ENCODE data around the gene STOML2.

STOML2 gene

DNA sequence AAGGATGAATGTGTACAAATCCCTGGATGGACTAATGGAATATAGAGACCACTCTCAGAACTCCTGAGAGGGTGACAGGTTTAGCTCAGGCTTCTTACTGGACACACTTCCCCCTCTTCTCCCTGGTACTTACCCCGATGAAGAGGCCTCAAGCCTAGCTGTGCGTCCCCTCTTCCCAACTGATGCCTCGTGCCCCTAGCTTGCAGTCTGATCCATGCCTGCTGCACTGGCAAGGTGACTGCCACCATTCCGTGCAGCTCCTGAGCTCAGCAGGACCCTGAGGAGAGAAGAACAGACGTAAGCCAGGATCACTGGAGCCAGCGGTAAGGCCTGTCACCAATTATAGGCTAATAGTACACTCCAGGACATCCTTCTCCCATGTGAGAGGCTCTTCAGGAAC lies 5.5 kb upstream of the STOML2 start:
- FAIRE-seq (no peak), DNase-seq (ENCODE audit: insufficient read length, low spot score) (no peak)

DNA sequence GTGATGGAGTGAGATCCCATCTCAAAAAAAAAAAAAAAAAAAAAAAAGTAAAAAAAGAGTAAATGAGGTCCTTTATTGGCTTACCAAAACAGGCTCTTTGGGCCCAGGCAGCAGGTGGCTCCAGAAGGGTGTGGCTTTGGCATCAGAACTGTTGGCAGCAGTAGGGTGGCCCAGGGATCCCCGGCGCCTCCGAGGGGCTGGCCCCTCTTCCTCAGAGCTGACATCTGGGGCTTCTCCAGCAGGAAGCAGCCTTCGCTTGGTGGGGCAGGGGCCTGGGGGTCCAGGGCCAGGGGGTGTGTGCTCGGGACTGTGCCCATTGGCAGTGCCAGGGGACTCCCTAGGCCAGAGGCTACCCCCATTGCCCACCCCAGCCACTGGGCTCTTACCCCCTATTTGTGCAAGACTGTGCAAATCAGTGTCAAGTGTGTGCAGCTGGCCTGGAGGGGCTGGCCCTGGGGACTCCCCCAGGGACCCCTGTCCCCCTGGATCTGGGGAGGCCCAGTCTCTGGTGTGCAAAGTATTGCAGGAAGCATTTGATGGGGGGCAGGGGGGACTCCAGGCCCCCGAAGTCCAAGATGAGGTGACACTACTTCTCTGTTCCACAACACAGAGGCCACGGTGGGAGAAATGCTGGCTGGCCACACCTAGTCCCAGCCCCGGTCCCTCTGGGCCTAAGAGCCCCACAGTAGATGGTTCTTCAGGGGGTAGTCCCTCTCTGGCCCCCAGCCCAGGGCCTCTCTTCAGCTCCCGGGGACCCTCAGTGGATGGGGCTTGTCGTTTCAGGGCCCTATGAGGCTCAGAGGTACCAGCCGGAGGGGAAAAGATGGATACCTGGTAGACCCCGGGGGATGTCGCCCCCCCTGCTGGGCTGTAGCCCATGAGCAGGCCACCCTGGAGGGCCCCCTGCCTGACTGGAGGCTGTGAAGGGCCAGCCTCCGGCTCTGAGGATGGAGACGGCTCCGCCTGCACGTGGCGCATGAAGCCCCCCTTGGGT lies 4.7 kb upstream of the STOML2 start:
- no peak for DNase-seq (ENCODE audit: insufficient read length, low spot score)

DNA sequence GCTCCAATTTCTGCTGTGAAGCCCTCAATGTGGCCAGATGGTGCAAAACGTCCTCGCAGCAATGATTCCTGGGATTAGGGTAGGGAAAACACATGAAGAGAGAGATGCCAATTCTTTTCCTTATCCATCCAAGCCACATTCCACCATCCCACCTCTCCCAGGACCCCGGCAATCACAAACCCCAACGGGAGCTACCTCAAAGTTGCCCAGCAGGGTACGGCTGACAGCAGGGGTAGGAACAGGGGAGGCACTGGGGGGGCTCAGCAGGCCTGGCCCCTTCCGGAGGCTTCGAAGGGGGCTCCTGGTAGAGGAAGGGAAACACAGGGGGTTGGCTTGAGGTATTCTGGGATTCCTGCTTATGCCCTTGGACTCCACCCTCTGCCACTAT lies 3.4 kb upstream of the STOML2 start:
- DNase-seq (ENCODE audit: insufficient read length, low spot score) (no peak), FAIRE-seq (no peak)

More for the DNA sequence above, 4.7 kb upstream of the STOML2 start:
- FAIRE-seq, result no peak

DNA sequence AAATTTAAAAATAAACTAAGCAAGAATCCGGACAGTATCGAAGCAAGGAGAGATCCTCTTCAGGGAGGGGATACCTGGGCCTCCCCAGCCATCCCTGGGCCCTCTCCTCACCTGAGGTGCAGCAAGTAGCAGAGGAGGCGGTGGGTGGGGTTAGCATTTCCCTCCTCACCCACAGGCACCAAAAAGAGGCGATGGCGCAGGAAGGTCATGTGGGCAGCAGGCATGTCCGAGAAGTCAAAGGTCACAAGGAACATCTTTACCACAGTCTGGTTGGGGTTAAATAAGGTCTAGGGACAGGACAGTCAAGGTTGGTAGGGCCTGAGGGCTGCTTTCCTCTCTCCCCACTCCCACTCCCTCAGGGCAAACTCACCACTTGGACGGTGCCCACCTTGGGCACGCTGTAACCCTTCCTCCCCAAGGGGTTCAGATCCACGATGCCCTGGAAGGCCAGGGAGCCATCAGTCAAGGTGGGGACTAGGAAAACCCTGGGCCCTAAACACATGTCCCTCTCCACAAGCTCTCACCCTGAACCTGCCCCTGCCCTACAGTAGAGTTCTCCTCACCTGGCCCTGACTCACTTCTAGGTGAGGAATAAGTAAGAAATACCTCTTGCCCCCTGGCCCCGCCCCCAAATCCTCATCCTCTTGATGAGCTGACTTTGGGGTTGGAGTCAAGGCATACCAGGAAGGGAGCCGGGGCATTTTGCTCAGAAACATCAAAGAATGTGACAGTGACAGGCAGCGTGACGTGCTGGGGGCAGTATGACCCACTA lies 2.8 kb upstream of the STOML2 start:
- DNase-seq (ENCODE audit: insufficient read length, low spot score) (no peak), FAIRE-seq (no peak)

DNA sequence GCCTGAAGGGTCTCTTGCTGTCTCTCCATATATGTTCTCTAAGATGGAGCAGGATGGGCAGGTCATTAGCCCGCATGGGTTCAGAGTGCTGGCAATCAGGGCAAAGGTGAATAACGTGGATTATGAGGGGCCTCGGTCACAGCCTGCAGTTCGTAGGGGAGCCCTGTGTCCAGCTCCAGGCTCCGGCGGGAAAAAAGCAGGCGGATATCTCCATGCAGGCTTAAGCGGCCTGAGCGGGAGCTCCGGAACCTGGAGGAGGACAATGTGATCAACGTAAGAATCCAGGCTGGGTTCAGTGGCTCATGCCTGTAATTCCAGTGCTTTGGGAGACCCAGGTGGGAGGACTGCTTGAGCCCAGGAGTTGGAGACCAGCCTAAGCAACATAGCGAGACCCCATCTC lies 2.2 kb upstream of the STOML2 start:
- FAIRE-seq, result no peak
- no peak for DNase-seq (ENCODE audit: insufficient read length, low spot score)

DNA sequence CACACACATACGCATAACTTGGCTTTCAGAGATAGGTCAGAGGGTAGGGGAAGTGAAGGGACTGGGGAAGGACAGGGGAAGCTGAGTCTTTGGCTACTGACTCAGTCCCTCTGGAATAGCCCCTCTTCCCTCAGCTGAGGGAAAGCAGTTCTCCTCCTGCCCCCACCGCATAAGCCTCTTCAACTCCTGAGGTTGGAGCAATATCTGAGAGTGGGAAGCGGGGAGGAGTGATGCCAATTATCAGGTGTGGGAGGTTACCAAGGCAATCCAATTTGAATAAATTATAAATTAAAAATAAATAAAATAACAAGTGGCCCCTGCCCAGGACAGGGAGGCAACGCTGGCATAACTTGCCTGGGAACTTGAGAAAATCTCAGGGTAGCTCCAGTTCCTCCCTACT lies 1.7 kb upstream of the STOML2 start:
- no peak for FAIRE-seq
- DNase-seq (ENCODE audit: insufficient read length, low spot score), result no peak

DNA sequence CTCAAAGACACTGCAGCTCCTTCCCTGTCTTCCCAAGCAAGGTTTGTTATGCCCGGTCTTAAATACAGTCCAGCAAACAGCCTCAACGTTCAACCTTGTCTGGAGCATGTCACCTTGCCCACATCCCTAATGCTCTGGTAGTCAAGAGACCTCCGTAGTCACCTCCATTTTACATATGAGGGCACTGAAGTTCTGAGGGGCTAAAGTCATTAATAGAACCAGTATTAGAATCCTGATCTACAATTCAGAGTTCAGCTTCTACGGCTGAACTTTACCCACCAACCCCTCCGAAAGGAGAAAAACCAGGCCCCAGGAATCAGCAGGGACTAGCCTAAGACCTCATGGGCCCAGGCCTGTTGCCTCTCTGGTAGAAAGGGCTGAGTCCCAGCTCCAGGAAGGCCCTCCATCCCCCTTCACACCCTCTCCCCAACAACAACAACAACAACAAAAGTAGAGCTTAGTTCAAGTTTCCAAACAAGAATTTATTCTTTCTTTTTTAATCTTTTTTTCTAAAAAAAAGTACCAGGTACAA lies 795 bp upstream of the STOML2 start:
- no peak for FAIRE-seq
- no peak for DNase-seq (ENCODE audit: insufficient read length, low spot score)

DNA sequence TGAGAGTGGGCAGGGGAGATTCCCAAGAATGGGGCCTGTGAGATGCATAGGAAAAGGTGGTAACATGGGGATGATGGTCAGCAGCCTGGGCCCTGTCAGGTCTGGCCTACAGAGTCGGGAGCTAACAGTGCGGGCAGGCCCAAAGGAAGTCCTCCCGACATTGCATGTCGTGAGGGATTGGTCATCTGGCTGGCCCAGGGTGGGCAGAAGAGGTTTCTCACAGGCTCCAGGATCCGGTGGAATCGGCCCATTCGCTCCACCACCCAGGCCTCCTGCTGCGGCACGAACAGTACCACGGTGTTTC lies 514 bp downstream of the STOML2 start:
- no peak for FAIRE-seq
- DNase-seq (ENCODE audit: insufficient read length, low spot score), result no peak

DNA sequence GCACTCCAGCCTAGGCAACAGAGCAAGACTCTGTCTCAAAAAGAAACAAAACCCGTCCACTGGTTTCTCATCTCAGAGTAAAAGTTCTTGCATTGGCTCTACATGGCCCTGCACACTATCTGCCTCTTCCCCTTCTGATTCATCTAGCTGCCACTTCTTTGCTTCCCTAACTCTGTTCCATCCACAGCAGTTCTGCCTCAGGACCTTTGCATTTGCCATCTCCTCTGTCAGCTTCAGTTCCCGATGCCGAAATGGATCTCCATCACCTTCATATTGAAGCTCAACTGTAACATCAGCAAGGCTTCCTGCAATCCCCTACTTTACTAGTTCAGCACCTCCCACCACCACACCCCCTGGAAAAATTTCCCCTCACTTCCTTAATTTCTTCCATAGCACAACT lies 5.4 kb downstream of the STOML2 start:
- DNase-seq (ENCODE audit: insufficient read length, low spot score), result no peak
- no peak for FAIRE-seq

DNA sequence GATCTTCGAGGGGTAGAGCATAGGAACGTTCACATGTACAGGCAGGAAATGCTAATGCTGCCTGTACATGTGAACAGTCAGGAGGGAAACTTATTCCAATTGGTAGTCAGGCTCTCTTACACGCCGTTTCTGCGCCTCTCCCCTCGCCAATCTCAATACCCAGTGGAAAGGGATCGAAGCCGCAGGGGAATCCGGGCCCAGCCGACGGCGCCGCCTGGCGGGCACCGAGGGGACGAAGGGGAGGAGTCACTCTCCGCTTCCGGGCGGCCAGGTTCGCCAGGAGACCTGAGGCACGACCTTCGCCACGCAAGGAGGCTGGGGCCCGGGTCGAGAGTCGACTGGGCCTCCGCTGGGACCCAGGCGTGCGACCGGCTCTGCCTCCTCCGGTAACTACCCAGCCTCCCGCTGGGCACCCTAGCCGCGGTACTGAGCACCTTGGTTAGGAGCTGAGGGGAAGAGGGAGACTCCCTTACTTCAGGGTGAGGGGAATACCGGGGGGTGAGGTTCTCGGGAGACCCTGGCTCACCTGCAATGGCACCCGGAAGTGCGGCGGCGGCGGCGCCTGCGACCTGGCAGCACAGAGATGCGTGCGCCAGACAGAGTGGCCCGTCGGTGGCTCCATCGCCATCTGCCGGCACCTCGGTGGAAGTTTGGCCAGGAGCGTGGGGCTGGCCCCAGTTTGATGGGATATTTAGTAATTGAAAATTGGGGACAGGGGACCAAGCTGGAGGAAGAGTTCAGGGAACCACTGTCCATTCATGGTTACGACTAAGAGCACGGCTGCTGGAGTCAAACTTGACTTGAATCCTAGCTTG lies 6.7 kb downstream of the STOML2 start, which contains the start of gene PIGO:
TSS of gene PIGO (minus strand) at position 557 of the 815 bp plus-strand sequence. CDS start 1,026 bp downstream, outside the sequence.
- FAIRE-seq, result peak; percentile 91

DNA sequence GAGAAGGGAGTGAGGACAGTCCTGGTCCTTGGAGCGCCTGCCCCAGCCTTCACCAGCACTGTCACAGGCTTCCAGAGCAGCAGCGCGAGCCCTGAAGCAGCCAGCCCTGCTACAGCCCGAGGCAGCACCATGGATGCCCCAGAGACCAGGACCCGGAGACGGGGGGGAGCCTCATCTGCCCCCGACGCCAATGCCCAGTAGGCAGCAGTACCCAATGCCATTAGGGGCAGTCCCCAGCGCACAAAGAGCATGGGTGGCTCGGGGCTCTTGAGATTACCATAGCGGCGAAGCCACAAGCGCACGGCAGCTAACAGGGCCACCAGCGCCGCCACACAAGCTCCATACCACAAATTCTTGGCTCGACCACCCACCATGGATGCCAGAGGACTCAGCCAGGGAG lies 11.4 kb downstream of the STOML2 start:
- FAIRE-seq (no peak), DNase-seq (ENCODE audit: insufficient read length, low spot score) (no peak)

More for the DNA sequence above, 6.7 kb downstream of the STOML2 start, which contains the start of gene PIGO:
- peak; percentile 74 for DNase-seq (ENCODE audit: insufficient read length, low spot score)

DNA sequence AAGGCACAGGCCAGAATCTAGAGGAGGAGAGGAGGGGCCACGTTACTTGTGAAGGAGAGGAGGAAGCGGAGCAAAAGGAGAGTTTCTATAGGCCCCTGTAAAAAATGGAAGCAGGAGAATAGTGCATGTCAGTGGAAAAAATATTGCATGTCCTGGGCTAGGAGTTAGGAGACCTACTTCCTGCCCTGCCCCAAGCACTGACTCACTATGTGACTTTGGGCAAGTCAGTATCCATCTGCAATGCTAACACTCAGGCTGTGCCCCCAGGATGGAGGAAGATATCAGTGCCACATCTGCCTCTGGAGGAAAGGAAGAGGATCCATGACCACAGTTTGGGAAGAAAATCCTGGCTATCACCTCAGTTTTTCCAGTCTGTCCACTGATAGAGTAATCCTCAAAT lies 13.5 kb downstream of the STOML2 start:
- no peak for FAIRE-seq
- no peak for DNase-seq (ENCODE audit: insufficient read length, low spot score)

DNA sequence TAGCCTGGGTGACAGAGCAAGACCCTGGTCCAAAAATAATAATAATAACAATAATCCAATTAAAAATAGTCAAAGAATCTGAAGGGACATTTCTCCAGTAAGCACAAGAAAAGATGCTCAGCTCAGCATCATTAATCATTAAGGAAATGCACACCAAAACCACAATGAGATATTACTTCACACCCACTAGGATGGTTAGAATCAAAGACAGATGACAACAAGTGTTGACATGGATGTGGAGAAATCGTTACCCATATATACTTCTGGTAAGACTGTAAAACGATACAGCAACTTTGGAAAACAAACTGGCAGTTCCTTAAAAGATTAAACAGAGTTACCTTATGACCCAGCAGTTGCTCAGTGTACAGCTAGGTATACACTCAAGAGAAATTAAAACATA lies 17.9 kb downstream of the STOML2 start:
- no peak for DNase-seq (ENCODE audit: insufficient read length, low spot score)
- FAIRE-seq, result no peak

DNA sequence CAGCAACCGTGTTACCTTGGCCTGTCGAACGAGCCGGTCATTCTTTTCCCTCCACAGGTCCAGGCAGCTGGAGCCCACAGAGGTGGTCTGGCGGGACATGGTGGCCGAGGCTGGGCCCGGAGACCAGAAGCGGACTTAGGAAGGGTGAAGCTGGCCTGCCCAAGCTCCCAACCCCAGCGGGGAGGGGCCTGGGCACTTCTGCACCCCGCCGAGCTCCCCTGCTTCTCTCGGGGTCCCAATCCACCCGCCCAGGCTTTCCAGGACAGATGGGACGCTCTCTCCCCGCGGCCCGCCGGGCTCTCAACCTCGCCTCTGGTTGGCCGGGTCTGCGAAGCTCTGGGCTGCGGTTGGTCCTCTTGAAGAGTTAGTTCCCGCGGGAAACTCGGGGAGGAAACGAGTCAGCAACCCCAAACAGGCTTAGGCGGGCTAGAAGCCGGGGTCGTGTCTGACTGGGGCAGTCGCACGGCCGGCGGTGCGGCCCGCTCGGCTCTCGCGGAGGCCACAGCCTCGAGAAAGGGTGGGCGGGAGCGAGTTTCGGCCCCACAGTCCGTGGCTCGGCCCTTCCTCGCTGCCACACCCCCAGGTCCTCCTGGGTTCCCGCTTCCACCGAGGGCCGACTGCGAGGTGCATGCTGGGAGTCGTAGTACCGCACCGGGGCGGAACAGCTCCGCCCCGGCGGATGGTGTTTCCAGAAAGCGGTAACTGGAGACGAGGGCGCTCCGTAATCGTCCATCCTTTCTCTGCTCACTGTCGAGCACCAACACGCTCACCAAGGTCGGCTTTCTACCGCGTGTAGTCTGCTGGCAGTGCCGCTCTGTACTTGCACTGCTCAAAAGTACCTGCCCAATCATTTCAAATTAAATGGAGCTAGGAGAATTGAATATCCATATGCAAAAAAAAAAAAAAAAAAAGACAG lies 23.2 kb downstream of the STOML2 start, which contains the start of gene FANCG:
TSS of gene FANCG (minus strand) at position 517 of the 916 bp plus-strand sequence. CDS start at position 99, 418 bp downstream.
- peak; percentile 94 for FAIRE-seq
- DNase-seq (ENCODE audit: insufficient read length, low spot score), result peak; percentile 78

DNA sequence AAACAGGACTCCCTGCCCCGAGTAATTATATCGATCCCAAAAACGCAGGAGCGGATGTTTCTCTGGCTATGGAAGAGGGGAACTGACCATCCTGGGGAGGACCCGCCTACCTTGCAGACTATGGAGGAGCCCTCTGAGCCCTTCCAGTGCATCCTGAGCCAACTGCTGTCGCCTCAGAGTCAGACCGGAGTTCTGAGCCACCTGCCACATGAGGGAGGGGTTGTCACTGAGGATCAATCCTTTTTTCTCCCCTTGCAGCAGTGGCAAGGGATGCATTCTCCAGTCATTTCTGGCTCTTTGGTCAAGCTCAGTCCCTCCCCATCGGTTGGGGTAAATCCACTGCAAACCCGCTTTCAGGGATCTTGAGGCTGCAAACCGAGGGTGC lies 23.9 kb downstream of the STOML2 start:
- FAIRE-seq, result peak; percentile 4
- no peak for DNase-seq (ENCODE audit: insufficient read length, low spot score)

DNA sequence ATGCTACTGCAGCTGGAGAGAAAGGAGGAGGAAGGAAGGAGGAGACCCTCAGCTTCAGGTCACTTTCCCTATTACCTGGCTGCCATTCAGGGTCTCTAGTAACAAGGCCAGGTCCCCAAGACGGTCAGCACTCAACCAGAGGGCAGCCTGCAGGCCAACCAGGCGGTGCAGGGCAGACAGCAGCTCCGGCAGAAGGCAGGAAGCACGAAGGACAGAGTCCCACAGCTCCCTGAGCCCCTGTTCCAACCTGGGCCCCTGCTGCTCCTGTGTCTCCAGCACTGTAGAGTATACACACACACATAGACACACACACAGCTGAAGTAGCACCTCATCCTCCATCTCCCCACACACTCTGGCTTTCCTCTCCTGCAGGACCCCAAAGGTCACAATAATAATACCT lies 24.9 kb downstream of the STOML2 start:
- FAIRE-seq (no peak), DNase-seq (ENCODE audit: insufficient read length, low spot score) (no peak)

DNA sequence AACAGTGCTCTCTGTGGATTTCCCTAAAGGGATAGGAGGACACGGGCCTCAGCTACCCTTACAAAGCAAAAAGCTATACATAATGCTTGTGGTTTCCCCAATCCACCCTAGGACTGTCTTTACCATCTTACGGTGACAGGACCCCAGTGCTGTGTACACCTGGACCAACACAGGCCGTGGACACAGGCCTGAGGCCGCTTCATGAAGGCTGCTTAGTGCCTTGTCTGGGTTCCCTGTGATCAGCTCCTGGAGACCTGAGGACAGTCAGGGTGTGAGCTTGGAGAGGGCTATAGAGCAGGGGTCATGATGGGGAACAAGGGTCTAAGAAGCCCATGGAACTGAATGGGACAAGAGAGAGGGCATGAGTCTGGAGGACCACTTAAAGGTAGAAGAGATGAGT lies 26.1 kb downstream of the STOML2 start:
- FAIRE-seq (no peak), DNase-seq (ENCODE audit: insufficient read length, low spot score) (no peak)

DNA sequence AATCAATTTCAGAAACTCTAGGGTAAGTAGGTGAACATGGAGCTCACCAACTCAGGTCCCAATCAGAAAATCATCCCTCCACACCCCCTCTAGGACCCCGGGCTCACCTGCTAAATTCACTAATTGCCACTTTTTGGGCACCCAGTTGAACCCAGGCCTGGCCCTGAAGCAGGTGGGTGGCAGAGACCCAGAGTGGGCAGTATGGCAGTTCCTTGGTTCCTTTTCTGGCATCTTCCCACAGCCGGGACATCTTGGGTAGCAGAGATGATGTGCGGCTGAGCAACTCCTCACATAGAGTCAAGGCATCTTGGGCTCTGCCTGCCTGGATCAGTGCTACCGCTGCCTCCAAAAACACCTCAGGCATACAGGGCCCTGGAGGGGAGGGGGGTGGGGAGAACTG lies 27.6 kb downstream of the STOML2 start:
- FAIRE-seq, result no peak
- no peak for DNase-seq (ENCODE audit: insufficient read length, low spot score)

DNA sequence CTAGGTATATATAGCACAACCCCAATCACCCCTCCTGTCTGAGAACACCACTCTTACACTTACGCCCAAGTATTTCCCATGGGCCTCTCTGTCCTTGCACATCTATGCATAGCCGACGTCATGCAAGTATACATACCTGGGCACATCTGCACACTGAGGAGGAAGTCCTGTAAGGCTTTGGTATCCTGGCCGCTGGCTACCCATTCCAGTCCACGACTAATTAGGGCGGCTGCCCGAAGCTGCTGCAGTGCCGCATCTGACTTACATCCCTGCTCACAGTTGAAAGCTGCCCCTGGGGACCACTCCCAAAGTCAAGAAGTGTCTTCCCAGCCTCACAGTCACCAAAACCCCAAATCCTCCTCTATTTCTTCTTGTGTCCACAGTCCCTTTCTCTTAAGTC lies 28.1 kb downstream of the STOML2 start:
- FAIRE-seq (no peak), DNase-seq (ENCODE audit: insufficient read length, low spot score) (no peak)

DNA sequence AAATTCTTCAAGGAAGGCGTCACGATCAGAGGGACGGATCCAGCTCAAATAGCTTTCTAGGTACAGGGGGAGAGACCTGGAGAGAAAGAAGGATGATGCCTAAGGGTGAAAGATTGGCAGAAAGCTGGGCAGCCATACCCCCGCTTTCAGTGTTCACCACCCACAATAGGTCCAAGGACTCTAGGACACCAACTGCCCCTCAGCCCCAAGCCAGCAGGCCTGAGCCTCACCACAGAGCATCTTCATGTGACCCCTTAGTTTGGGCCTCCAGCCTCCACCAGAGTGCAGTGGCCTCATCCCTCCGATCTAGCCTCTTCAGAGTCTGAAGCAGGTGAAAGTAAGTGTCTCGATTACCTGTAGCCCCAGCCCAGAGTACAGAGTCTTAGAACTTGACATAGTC lies 28.8 kb downstream of the STOML2 start:
- no peak for FAIRE-seq

More for the DNA sequence above, 28.8 kb downstream of the STOML2 start:
- no peak for DNase-seq (ENCODE audit: insufficient read length, low spot score)
